NCI-H146 (cell line): Measurements from ENCODE around the gene GALNT17.
"Not testable (repeated sequence)": the region's sequence is repeated elsewhere in the genome, so short reads cannot be mapped to it uniquely, and the experiment has no call there.

ENCODE experiments used
- DNase-seq: peaks from one replicate; lab custom pipeline; 2025; lab: John Stamatoyannopoulos, UW

GALNT17 gene

DNA sequence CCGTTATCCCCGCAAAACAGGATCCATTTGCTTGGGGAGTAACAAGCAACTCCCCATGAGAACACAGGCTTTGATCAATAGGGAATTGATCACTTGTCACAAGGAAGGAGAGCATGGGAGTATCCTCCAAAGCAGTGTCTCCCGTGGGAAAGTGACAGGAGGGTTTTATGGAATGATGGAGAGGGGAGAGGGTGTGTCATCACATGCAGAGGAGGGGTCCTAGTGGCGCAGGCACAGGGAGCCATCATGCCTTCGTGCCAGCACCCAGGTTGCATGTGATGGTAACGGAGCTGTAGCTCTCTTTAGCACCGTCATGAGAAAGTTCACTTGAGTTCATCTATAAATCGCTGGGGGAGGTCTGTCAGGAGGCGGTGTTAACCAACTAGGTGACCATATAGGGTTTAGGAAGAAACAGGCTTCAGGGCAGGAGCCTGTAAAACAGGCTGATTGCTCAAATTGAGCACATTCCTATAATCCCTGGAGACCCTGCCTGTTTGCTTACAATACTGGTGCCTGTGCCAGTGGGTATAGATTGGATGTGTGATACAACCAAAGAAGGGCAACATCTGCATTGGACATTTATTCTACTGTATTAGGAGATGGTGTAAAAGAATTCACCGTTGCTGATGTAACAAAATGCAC is 428.5 kb downstream of the GALNT17 start:
- DNase-seq = no peak

DNA sequence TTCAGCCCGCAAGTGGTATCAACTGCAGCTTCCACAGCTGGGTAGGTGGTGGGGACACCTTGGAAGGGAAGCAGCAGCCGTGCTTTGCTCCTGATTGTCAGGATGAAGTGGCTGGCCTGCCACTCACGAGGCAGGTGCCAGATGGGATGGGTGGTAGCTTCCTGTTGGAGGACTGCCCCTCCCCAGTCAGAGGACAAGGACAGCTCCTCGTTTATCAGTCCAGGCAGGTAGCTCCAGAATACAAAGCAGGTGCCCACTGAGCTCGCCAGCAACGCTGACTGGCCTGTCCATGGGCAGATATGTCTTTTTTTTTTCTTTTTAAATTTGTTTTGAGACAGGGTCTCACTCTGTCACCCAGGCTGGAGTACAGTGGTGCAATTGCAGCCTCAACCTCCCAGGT is 431.3 kb downstream of the GALNT17 start:
- DNase-seq = no peak

GRCh38 chr7:71566376-71566775 is 434.4 kb downstream of the GALNT17 start:
- DNase-seq = no peak

- DNase-seq = no peak
Observed at GRCh38 chr7:71566991-71567390, 435.0 kb downstream of the GALNT17 start.

GRCh38 chr7:71574153-71574860 is 442.4 kb downstream of the GALNT17 start:
- no peak for DNase-seq

GRCh38 chr7:71580027-71580426 is 448.1 kb downstream of the GALNT17 start:
- no peak for DNase-seq

DNA sequence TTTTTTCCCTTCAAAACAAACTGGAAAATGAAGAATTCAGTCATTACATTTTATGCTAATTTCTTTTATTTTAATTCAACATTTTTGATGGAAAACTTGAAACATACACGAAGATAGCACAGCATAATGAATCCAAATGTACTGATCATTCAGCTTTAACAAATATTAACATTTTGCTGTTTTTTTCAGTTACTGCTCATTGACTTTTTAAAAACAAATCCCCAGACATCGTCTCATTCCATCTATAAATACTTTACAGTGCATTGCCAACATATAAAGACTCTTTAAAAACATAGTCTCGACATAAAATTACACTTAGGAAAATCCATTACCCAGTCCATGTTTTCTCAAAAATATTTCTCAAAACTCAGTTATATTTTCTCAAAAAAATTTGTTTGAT is 452.3 kb downstream of the GALNT17 start:
- DNase-seq = no peak

- DNase-seq = no peak
Observed at GRCh38 chr7:71591876-71592275, 459.9 kb downstream of the GALNT17 start.

GRCh38 chr7:71592388-71592787 is 460.4 kb downstream of the GALNT17 start:
- not testable (repeated sequence) for DNase-seq

DNA sequence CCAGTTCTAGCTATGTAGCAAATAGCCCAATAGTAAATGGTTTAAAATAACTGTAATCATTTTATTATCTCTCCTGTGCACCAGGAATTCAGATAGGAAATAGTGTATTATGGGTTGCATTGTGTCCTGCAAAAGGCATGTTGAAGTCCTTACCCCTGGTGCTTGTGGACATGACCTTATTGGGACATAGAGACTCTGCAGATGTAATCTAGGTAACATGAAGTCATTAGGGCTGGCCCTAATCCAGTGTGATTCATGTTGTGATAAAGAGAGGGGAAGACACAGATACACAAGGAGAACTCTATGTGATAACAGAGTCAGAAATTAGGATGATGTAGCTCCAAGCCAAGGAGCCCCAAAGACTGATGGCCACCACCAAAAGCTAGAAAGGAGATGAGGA is 462.8 kb downstream of the GALNT17 start:
- DNase-seq = no peak

DNA sequence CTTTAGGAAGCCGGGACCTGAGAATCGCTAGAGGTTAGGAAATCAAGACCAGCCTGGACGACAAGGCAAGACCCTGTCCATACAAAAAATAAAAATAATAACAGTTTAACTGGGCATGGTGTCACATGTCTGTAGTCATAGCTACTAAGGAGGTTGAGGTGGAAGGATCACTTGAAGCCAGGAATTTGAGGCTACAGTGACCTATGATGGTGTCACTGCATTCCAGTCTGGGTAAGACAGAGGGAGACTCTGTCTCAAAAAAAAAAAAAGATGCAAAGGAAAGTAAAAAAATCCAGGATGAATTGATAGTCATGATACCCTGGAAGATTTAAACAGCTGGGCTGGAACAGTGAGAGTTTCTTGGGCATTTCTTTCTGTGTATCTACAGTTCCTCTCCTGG is 463.2 kb downstream of the GALNT17 start:
- DNase-seq = no peak

DNA sequence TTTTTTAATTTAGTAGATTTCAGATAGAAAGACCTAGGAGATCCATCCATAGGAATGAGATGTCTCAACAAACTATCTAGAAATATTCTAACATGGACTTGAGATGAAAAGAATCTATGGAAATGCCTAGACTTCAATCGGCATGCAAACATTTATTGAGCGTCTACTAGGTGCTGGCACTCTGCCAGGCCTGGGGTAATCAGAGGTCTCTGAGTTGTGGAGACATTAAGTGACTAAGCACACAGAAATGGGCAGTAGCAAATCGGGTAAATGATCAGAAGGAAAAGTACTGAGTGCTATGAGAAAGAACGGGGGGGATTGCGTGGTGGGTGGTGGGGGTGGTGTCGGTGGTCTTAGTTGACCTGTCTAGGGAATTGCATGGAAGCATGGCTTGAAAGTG is 466.6 kb downstream of the GALNT17 start:
- DNase-seq = no peak

DNA sequence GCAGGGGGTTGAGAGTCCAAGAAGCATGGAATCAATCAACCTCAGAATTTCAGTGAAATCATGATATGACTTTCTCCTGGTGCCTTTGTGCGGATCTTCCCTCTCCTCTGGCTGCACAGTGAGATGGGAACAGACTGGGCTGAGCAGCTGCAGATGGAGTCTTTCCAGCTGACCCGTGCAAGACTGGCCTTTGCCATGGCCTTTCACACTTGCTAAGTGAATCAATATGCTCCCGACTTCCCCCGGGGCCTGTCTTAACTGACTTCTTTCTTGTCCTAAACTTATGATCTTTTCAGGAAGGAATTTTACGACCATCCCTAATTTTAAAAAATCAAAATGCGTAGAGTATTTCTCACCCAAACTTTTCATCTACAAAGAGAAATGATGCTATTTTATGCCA is 469.9 kb downstream of the GALNT17 start:
- DNase-seq = no peak

- DNase-seq = no peak
Observed at GRCh38 chr7:71604818-71605414, 473.0 kb downstream of the GALNT17 start.

GRCh38 chr7:71611986-71612385 is 480.0 kb downstream of the GALNT17 start:
- no peak for DNase-seq

- DNase-seq = no peak
Observed at GRCh38 chr7:71612911-71613310, 481.0 kb downstream of the GALNT17 start.

DNA sequence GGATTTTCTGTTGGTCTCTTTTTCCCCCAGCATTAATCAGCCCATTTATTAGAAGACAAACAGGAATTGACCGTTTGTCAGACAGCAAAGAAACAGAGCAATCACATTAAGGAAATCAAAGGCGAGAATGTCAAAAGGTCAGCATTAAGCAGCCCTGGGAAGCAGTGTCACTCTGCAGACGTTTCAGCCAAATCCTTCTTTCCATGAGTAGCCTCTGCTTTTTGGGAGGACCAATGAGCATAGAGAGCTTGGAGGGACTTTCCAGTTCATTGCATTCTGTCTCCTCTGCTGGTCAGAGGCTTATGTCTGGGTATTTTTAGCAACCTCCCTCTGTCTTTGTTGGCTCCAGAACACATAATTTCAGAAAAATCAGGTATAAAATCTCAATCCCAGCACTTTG is 481.4 kb downstream of the GALNT17 start:
- DNase-seq = no peak

DNA sequence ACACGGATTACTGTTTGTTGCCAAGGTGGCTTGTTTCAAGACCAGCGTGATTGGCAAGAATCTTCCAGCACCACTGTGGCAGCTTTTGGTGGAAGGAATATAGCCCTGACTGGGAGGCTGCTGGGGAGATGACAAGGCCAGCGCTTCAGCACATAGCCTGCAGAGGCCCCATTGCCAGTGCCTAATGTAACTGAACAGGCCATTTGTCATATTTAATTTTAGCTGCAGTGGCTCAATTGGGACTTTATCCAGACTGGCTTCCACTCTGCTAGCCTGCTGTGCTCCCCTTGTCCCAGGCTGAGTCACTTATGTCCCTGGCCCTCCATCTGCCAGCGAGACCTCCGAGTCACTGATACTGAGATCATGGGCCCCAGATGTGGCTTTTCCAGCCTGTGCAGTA is 483.1 kb downstream of the GALNT17 start:
- no peak for DNase-seq

DNA sequence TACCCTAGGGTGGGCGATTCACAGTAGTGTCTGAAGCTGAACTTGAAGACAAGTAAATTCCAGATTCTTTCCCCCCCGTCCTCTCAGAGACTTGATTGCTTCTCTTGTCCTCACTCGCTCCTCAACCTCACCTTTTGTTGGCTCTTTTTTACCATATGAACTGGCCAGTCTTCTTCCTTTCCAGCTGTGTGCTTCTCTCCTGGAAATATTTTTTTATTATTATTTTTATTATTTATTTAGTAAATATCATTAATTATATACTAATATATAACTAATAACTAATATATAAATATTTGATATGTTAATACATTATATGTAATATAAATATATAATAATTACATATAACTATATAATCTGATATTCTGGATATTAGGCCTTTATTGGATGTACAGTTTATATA is 484.3 kb downstream of the GALNT17 start:
- no peak for DNase-seq

GRCh38 chr7:71618278-71618677 is 486.3 kb downstream of the GALNT17 start:
- no peak for DNase-seq

- DNase-seq = no peak
Observed at GRCh38 chr7:71625545-71625944, 493.6 kb downstream of the GALNT17 start.

GRCh38 chr7:71626206-71626605 is 494.3 kb downstream of the GALNT17 start:
- DNase-seq = no peak

DNA sequence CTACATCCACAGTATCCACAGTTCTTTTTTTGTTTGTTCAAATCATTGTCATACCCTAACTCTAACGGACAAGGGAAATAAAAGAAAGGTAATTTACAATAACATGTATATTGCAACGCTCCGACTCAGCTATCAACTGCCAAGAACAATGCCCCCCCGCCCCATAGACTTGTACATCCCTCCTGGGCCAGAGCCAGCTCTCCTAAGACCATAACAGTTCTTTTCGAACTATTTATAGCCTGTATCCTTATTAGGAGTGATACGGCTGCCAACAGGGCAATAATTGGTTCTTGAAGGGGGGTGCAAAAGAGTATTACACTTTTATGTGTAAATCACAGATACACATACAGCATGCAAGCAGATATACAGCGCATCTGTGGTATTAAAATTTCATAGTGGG is 495.7 kb downstream of the GALNT17 start:
- no peak for DNase-seq

- no peak for DNase-seq
Observed at GRCh38 chr7:71630516-71630915, 498.6 kb downstream of the GALNT17 start.
